K562 (cell line): ENCODE results near the gene MCC.
A peak's percentile ranks its signal among the peaks of the same experiment; 100 is the strongest.

Experiments used
- CHD1 ChIP-seq: fragments of 200-600 bp; sonication (generic); IDR thresholded peaks from one replicate; pipeline ENCODE4 v1.6.1; 2012; ENCODE audit warnings: mild to moderate bottlenecking, moderate library complexity, low read length, inconsistent platforms
- EZH2 ChIP-seq: IDR thresholded peaks from 2 replicates; pipeline ENCODE4 v1.6.1; 2012; ENCODE audit warnings: low read depth, mild to moderate bottlenecking, inconsistent platforms, low read length, borderline replicate concordance
- FOXK1 ChIP-seq: sonication (generic); formaldehyde crosslinking; IDR thresholded peaks from 2 replicates; pipeline ENCODE4 v1.8.0; 2022; ENCODE audit warnings: missing genetic modification reagents, mild to moderate bottlenecking, borderline replicate concordance
- LCOR ChIP-seq: sonication (generic); formaldehyde crosslinking; IDR thresholded peaks from 2 replicates; pipeline ENCODE4 v1.8.0; 2022; ENCODE audit warnings: mild to moderate bottlenecking, missing genetic modification reagents
- TF ChIP-seq, protein P1 (sequence below), 3 experiments: IDR thresholded peaks in 2 of 3; conservative IDR thresholded peaks in 1 of 3; 2 replicates each; pipeline ENCODE4 v1.5.1; 2011 to 2012; ENCODE audit warnings: low read length in 3 of 3, mild to moderate bottlenecking in 3 of 3, control low read depth in 2 of 3, improper control_type of control experiment in 1 of 3, inconsistent platforms in 1 of 3, low read depth in 1 of 3, mixed read lengths in 1 of 3, moderate library complexity in 1 of 3; ENCODE audit not compliant: insufficient read depth in 2 of 3

DNA sequence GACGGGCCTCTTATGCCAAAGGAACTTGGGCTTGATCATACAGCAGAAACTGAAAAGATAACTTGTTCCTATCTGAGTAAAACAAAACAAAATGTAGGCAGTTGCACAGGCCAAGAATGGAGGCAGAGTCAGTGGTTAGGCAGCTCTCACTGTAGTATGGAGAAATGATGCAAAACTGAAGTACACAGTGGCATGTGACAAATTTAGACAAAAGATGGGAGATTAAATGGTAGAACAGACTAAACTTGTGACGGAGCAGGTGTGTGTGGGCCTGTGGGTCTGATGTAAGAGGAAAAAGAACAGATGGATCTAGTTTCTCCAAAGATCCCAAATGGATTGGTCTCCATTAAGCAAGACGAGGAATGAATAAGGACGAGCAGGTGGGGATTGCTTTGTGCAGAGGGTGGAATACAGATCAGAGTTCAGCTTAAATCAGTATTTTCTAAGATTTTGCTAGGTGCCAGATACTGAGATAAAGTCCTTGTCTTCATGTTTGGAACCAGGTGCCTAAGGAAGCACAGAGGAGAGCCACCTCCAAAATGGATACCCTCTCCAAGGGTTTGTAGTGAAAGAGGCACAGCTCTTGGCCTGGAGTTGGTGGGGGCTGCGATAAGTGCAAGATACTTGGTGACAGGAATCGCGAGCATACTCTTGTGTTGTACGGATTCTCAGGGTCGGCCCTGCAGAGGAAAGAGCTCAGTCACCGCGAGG is 512.4 kb downstream of the MCC start:
- TF ChIP-seq LCOR: no peak
- no peak for TF ChIP-seq EZH2
- TF ChIP-seq FOXK1 (CRISPR knock-in tag): 0 out of 2 replicates have a peak, but pooled peaks have one; percentile 48
- no peak for TF ChIP-seq CHD1
- TF ChIP-seq, protein P1, sequence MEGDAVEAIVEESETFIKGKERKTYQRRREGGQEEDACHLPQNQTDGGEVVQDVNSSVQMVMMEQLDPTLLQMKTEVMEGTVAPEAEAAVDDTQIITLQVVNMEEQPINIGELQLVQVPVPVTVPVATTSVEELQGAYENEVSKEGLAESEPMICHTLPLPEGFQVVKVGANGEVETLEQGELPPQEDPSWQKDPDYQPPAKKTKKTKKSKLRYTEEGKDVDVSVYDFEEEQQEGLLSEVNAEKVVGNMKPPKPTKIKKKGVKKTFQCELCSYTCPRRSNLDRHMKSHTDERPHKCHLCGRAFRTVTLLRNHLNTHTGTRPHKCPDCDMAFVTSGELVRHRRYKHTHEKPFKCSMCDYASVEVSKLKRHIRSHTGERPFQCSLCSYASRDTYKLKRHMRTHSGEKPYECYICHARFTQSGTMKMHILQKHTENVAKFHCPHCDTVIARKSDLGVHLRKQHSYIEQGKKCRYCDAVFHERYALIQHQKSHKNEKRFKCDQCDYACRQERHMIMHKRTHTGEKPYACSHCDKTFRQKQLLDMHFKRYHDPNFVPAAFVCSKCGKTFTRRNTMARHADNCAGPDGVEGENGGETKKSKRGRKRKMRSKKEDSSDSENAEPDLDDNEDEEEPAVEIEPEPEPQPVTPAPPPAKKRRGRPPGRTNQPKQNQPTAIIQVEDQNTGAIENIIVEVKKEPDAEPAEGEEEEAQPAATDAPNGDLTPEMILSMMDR (IDR thresholded peaks at IDR 0.05 in 2 of 3, conservative IDR thresholded peaks at IDR 0.05 in 1 of 3; ENCODE audit: insufficient read depth in 2 of 3, low read depth in 1 of 3, low read length in 3 of 3): no peak
